Measurements from ENCODE around the gene EDIL3.
"Not testable (repeated sequence)": the region's sequence is repeated elsewhere in the genome, so short reads cannot be mapped to it uniquely, and the experiment has no call there.

Gene EDIL3

DNA sequence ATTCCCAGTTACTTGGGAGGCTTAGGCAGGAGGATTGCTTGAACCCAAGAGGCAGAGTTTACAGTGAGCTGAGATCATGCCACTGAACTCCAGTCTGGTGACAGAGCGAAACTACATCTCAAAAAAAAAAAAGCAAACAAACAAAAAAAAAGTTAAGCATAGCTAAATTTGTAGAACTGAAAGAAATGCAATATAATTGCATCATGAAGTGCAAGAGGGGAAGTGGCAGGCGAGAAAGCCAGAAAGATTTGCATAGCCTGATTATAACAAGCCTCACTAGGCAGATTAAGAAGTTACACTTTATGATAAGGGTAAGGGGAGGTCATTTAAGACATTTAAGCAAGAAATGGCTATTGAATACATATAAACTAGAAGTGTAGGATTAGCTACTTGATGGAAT lies 187.1 kb downstream of the EDIL3 start:
- TF ChIP-seq, protein P1, sequence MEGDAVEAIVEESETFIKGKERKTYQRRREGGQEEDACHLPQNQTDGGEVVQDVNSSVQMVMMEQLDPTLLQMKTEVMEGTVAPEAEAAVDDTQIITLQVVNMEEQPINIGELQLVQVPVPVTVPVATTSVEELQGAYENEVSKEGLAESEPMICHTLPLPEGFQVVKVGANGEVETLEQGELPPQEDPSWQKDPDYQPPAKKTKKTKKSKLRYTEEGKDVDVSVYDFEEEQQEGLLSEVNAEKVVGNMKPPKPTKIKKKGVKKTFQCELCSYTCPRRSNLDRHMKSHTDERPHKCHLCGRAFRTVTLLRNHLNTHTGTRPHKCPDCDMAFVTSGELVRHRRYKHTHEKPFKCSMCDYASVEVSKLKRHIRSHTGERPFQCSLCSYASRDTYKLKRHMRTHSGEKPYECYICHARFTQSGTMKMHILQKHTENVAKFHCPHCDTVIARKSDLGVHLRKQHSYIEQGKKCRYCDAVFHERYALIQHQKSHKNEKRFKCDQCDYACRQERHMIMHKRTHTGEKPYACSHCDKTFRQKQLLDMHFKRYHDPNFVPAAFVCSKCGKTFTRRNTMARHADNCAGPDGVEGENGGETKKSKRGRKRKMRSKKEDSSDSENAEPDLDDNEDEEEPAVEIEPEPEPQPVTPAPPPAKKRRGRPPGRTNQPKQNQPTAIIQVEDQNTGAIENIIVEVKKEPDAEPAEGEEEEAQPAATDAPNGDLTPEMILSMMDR (IDR thresholded peaks at IDR 0.05; ENCODE audit: insufficient read depth, missing control alignments), result no peak
- DNase-seq (ENCODE audit: insufficient read length, low spot score), result no peak
- no peak for FAIRE-seq

DNA sequence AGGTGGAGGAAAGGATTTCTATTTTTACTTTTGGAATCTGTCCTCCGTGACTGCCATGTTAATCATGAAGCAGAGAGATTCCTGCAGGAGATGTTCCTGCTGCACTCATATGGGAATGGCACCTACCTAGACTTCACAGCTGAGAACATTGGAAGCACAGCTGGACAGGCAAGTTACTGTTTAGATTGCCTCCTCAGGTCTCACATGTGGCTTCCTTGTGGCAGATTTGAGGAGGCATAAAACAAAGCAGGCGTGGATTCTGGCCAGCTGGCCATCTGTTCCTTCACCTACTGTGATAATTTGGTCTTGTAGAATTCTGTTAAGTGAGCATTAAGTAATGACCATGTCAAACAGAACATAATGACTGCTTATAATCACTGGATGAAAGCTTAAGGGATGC lies 193.4 kb downstream of the EDIL3 start:
- DNase-seq (ENCODE audit: insufficient read length, low spot score), result no peak
- no peak for FAIRE-seq
- TF ChIP-seq, protein P1 (IDR thresholded peaks at IDR 0.05; ENCODE audit: insufficient read depth, missing control alignments), result no peak

DNA sequence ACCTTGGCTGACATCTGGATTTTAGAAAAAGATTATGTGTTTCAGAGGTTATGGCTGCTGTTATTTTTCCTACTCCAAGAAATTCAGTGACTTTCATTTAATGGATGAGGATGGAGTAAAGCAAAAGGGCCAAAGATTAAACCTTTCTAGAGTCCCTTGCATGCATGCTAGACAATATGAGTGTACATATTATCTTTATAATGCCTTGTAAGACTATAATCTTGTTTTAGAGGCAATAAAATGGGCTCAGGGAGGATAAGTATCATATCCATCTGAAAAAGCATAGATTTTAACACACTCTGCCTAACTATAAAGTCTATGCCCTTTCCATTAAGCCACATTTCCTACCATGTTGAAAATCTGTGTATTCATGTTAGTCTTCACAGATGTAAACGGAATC lies 199.8 kb downstream of the EDIL3 start:
- TF ChIP-seq, protein P1 (IDR thresholded peaks at IDR 0.05; ENCODE audit: insufficient read depth, missing control alignments), result no peak
- FAIRE-seq, result peak; percentile 44
- DNase-seq (ENCODE audit: insufficient read length, low spot score), result no peak

DNA sequence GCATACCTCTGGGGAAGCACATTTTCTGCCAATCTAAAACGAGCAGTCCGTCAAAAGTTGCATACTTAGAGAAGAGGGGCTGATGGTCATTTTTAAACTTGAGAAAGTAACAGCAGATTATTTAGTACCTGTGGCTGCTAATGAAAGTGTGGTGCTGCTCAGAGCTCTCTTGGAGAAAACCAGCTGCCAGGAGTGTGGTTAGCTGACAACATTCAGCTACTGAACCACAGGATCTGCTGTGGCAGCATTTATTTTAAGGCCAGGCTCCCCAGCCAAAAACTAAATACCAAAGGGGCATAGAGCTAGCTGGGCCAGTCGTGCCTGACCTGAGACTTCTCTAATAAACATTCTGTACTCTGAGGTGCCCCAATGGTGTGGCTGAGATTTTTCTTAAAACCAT lies 203.6 kb downstream of the EDIL3 start:
- no peak for DNase-seq (ENCODE audit: insufficient read length, low spot score)
- TF ChIP-seq, protein P1 (IDR thresholded peaks at IDR 0.05; ENCODE audit: insufficient read depth, missing control alignments), result no peak
- FAIRE-seq, result no peak

DNA sequence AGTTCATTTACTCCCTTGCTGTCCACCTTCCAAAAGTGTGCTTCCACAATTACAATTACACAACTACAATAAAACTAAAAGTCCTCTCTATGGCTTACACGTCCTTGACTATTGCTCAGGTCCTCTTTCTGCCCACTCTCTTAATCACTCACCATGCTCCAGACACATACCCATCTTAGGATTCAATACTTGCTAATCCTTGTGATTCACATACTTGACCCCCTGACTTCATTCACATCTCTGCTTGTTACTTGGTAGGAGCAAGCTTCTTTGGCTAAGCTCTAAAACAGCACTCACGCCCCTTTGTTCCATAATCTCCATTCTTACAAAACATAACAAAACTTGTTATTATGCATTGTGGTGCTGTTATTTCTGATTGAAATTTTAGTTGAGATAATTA lies 215.8 kb downstream of the EDIL3 start:
- FAIRE-seq (no peak), DNase-seq (ENCODE audit: insufficient read length, low spot score) (no peak)
- TF ChIP-seq, protein P1 (IDR thresholded peaks at IDR 0.05; ENCODE audit: insufficient read depth, missing control alignments), result no peak

DNA sequence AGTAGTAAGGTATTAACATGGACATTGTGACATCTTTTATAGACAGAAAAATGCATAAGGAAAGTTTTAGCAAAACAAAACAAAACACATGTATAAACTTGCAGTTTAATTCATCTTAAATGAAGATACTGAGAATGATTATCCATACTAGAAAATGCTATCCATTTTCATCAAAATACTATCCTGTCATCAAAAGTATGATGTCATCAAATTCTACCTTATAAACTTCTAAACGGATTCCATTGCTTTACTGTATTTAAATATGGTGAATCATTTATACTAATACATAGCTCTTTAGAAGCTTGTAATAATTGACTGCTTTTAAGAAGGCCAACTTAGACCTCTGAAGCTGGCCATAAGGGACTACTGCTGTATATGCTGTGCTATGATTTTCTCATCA lies 221.0 kb downstream of the EDIL3 start:
- DNase-seq (ENCODE audit: insufficient read length, low spot score), result no peak
- no peak for FAIRE-seq
- TF ChIP-seq, protein P1 (IDR thresholded peaks at IDR 0.05; ENCODE audit: insufficient read depth, missing control alignments), result no peak

DNA sequence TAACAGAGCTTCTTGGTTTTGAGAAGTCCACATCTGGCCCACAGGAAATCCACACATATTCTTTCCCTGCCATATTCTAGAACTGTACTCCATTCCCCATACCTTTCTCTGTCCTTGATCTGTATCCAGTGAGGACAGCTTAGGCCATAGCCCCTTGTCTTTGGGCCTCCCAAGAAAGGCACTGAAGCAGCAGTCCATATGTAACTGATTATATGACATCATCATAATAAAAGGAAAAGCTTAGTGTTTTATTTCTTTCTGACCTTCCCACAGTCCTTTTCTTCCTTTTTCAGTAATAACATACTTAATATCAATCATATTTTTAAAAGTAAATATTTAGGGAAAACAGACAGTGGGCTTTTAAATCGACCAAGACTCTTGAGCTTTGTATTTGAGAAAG lies 222.0 kb downstream of the EDIL3 start:
- FAIRE-seq (no peak), DNase-seq (ENCODE audit: insufficient read length, low spot score) (no peak)
- TF ChIP-seq, protein P1 (IDR thresholded peaks at IDR 0.05; ENCODE audit: insufficient read depth, missing control alignments), result no peak

DNA sequence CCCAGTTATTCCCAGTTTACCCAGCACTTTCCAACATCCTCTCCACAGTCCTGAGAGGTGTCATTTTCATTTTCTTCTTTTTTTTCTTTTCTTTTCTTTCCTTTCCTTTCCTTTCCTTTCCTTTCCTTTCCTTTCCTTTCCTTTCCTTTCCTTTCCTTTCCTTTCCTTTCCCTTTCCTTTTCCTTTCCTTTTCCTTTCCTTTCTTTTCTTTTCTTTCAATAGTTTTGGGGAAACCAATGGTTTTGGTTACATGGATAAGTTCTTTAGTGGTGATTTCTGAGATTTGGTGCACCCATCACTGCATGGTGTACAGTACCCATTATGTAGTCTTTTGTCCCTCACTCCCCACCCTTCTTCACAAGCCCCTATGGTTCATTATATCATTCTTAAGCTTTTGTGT lies 224.0 kb downstream of the EDIL3 start:
- DNase-seq (ENCODE audit: insufficient read length, low spot score); FAIRE-seq: not testable (repeated sequence)

Measured in D721Med (cell line).